DMS 273 (cell line): ENCODE measurements around the gene CFAP97.

ENCODE experiments used
- DNase-seq: peaks from one replicate; lab custom pipeline; 2025; ENCODE audit not compliant: unreplicated experiment; lab: John Stamatoyannopoulos, UW

CFAP97 gene

GRCh38 chr4:185110375-185110823, 93.4 kb downstream of the CFAP97 start:
- DNase-seq = no peak

- no peak for DNase-seq
Observed at GRCh38 chr4:185109736-185110135, 94.1 kb downstream of the CFAP97 start.
